Measurements from ENCODE around the gene REEP6.
A peak's percentile ranks its signal among the peaks of the same experiment; 100 is the strongest.

- TF ChIP-seq MAX (IDR thresholded peaks at IDR 0.05), result peak; percentile 97
- TF ChIP-seq CEBPB (IDR thresholded peaks at IDR 0.05), result no peak
- no peak for TF ChIP-seq REST (IDR thresholded peaks at IDR 0.05; ENCODE audit: low read depth)
Observed at GRCh38 chr19:1455336-1456120, 35.5 kb upstream of the REEP6 start.
